OCI-M1 (cell line): ENCODE measurements around the gene SLC4A5.
"Not testable (repeated sequence)": the region's sequence is repeated elsewhere in the genome, so short reads cannot be mapped to it uniquely, and the experiment has no call there.

Source experiments
- DNase-seq: peaks from one replicate; lab custom pipeline; 2025; lab: John Stamatoyannopoulos, UW

The SLC4A5 gene

DNA sequence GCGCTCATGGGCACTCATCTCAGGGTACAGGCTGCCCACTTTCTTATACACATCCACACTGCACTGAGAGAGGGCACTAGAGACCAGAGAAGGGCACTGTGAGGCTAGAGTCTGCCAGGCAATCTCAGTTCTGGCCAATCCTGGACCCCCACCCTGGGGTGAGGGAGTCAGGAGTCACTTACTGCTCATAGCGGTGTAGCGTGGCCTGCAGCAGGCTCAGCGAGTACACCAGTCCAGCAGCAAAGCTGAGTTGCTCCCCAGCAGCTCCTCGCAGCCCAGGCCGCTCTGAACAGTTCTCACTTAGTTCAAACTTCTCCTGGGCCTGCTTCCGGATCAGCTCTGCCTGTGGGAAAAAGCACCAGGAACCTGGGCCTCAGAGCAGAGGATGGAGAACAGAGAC is 24.6 kb upstream of the SLC4A5 start:
- DNase-seq = no peak

DNA sequence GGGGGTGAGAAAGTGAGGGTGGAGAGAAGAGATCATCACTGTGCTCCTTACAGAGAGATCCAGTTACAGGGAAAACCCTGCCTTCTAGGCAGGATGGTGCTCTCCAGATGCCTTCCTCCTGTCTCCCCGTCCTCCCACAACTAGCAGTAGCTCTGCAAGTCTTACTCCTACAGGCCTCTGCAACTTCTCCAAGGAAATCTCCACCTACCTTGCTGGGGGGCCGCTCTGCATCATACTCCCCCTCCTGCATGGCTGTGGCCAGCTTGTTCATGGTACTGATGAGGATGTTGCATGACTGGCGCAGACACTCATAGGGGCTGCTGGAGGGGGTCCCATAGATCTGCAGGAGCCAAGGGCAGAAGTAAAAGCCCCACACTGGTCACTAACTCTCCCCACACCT is 22.8 kb upstream of the SLC4A5 start:
- no peak for DNase-seq

DNA sequence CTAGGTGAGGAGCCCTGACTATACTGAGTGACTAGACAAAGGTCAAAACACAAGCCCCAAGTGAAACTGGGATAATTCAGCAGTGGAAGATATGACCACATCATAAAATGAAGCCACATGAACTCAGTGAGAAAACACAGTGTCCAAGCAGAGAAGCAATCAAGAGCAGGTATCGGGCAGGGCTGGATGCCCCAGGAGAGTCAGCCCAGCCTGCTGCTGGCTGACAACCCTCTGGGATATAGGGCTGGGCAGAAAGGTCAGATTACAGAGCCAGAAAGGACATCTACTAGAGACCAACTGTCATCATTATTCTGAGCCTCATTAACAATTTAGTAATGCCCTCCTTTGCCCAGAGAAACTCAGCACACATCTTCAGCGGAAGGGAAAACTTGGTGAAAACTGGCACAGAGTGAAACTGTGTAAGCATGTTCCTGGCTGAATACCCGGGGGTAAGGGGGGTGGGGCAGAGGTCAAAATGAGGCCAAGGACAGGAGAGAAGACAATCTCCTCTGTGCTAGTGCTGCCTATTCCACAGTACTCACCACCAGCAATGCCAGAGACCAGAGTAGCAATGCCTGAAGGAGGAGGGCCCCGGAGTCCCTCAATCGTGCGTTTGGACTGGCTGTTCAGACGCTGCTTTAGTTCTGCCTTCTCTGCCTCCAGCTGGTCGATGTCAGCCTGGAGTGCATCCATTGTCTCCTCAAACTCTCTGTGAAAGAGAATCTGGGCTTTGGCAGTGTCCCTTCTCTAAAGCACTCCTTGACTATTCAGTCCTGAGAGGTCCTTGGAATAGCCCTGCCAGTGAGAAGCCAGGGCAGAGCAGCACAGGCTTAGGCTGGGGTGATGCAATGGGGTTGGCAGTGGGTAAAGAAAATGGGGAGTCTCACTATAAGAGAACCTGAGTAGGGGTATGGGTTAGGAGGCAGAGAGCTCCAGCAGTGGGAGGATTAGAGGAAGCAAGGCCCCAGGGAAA is 21.6 kb upstream of the SLC4A5 start:
- no peak for DNase-seq

DNA sequence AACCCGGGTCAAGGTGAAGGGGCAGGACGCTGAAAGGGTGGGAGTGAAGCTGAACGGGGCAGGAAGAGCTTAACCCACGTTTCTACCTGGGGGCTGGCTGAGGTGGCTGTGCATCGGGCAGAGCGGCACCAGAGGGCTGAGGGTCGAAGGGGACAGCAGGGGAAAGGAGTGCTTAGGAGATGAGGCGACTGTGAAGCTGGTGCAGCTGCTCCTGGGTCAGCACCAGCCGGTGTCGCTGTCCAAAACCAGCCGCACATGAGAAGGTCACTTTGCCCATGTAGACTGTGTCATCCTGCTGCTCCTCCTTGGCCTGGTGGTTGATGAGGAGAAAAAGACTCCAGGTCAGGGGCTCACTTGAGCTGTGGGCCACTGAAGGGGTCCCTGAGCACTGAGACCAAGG is 18.1 kb upstream of the SLC4A5 start:
- no peak for DNase-seq

DNA sequence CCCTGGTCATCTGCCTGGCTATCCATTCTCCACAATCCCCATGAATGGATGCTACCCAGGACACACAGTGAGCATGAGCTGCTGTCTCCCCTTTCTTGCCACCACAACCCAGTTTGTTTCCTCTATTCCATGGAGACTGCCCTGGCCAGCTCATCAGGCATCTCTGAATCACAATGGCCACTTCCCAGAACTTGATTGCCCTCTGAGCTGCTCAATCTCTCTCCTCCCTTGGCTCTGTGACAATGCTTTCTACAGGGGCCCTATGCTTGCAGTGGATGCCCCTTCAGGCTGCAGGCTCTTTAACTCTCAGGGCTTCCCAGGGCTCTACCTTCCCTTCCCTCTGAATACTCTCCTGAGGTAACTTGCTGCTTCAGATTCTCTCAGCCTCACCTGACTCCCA is 14.4 kb upstream of the SLC4A5 start:
- no peak for DNase-seq

DNA sequence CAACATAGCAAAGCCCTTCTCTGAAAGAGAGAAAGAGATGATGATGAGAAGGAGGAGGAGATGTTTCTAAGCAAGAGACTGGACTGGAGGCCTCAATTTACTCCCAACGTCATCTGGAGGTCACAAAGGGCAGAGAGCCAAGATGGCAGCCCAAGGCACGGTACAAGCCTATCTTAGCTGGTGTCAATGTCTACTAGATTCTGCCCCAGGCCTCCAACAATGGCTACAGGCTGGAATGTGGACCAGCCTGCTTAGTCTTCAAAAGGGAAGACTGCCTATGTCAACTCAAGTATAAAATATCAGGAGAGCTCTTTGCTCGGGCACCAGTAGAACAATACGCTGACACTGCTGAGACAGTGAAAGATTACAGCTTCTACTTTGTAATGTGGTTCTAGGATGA is 6.7 kb upstream of the SLC4A5 start:
- DNase-seq = no peak

DNA sequence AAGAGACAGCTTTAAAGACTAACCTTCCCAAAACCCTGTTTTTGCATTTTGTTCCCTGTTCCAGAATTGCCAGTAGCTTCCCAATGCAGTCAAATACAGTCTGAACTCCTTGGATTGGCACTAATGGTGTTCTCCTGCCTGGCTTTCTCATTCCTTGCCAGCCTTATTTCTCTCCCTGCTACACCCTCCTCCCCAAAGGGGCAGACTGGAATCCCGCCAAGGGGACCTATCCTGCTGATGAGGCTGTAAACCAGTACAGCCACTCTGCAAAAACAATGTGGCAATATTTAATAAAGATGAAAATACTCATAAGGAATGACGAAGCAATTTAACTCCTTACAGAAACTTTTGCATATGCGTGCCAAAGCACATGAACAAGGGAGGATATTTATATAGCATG is 4.5 kb upstream of the SLC4A5 start:
- no peak for DNase-seq

DNA sequence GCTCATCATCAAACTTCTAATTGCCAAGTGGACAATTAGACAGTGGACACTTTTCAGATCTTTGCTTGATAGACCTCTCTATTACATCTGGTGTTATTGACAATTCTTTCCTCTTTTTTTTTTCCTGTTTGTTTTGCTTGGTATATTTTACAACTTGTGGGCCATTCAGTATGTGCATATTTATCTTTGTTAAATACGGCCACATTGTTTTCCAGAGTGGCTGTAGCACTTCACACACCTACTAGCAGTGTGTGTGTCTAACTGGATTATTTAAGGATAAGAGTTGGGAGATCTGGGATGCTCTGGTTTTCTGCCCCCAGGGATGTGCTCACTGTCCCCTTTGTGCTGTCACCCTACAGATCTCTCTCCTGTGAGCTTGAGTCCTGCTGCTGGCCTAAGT is 4.1 kb upstream of the SLC4A5 start:
- DNase-seq = no peak

DNA sequence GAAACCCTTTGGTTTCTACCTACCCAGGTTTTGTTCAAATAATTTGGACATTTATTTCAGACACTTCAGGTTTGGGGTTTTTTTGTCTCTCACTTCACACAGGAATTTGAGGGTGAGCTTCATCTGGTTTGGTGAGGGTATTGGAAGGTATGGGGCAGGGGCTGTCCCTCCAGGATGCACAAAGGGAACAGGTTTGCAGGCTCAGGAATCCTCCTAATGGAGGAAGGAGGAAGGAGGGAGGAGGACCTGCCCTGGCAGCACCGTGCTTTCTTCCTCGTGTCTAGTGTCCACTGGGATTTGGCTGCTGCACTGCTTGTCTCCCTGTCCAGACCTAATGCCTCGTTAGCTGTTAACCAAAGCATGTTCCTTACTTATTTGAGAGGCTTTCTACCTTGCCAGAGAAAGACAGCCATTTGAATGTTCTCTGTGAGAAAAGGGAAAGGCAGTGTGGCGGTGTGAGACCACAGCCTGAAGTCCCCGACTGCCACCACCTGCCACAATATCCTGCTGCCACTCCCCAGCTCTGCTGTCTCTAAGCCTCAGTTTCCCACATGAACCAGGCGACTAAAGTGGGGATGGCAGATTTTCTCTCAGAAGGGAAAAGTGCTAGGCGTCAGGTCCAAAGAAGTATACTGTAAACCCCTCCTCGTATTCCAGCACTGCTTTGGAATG is 2.2 kb upstream of the SLC4A5 start:
- DNase-seq = no peak

DNA sequence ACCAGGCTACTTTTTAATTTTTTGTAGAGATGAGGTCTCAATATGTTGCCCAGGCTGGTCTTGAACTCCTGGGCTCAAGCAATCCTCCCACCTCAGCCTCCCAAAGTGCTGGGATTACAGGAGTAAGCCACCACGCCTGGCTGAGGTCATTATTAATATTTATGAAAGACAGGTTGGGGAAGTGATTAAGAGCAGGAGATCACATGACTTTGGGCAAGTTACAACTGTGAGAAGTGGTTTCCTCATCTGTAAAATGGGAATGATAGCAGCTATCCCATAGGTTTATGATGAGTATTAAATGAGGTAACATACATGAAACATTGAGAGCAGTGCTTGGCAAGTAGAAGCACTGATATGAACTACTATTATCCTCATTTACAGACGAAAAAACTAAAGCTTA is 7.0 kb downstream of the SLC4A5 start:
- not testable (repeated sequence) for DNase-seq

DNA sequence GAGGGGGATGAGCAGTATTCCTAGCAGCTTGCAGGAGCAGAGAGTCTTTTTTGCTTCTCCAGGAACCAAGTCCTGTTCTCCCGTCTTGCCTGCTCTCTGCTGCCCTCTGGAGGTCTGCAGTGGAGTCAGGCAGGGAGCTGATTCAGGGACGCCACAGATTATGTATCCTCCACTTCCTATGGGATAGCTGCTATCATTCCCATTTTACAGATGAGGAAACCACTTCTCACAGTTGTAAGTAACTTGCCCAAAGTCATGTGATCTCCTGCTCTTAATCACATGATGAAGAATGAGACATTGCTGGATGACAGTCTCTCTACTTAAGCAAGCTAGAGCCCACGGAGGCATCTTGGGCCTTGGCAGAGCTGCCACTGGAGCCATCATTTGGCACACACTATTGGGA is 8.3 kb downstream of the SLC4A5 start:
- DNase-seq = peak; percentile 69

DNA sequence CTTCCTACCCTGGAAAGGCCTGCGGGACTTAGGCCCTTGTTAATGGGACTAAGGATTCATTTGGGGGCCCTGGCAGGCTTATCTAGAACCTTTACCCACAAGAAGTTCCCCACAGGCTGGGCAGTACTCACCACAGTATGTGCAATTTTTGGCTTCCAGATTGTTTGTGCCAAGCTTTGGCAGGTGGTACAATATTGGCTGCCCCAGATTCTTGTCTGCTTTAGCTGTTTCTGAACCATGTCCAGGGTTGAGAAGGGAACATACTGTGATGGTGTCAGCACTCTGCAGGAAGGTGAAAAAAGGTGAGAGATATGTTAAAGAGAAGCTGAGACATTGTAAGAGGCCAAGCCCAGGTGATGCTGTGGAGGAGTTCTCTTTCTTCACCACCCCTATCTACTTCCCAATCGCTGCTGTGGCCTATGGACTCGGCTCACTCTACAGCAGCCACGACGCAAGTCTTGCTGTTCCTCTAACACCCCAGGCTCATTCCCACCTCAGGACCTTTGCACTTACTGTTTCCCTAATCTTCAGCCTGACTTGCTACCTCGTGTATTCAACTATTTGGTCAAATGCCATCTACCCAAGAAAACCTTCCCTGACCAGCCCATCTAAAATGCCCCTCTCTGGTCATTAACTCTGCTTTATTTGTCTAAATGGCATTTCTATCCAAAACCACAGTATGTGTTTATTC is 9.2 kb downstream of the SLC4A5 start:
- no peak for DNase-seq

DNA sequence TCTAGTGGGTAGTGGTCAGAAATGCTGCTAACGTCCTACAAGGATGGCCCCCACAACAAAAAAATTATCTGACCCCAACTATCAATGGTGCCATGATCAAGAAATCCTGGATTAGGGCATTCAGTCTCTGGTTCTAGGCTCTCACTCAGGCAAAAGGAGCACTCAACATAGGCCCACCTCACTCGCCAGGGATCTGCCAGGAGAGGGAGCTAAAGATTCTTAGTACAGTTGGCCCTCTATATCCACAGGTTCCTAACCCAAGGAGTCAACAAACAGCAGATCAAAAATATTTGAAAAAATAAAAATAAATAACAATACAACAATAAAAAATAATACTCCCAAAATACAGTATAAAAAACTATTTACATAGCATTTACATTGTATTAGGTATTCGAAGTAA is 10.0 kb downstream of the SLC4A5 start:
- DNase-seq = peak; percentile 44

DNA sequence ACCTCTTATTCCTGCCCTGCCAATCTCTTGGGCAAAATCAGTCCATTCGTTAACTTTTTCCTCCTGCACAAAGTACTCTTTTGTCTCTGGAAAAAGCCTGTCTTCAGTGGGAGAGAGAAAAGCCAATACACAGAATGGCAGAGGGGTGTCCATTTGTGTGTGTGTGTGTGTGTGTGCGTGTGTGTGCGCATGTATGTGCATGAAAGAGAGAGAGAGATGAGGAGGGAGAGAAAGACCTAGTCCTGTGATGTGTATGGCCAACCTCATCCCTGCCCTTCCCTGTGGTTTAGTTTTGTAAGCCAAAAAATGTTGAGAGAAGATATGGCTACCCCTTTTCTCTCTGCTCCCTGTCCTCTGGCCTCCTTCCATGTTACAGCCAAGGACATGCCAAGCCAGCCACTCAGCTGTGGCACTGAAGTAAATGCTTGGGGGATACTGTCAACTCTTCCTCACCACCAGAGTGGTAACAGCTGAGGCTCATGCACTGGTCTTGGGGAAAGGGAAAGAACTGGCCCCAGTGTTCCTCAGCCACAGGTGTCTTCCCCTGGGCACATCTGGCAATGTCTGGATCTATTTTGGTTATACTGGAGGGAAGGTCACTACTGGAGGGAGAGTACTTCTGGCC is 10.6 kb downstream of the SLC4A5 start:
- DNase-seq = no peak

DNA sequence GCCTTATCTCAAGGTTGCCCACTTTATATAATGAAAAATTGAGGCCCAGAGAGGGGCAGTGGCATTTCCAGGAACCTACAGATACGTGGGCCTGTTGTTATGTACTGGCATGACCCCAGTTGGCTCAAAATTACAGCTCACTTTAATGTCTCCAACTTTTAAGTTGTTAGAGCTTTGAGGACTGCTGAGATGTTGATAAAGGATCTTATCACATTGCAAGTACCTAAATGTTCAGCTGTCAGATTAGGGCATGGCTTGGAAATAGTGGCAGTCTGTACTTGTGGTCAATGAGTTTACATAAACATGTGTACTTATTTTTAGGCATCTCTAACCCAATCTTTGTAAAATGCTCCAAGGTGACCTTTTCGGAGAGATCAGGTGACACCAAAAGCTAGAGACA is 14.6 kb downstream of the SLC4A5 start:
- peak; percentile 13 for DNase-seq

DNA sequence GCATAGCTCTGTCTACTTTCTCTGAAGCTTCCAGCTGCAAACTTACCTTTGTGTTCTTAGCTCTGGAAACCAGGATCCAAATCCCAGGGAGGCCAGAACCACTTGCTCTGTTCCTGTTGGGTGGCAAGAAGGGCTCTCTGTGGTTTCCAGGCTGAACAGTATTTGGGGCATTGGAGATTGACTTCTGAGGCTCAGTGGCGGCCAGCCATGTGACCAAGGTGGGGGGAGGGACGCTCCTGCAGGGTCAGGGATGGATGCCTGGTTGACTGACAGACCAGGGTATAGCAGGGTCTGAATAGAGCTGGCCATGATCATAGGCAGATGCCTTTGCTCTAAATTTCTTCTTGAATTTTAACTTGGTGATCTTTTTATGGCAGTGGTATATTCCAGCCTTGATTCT is 15.1 kb downstream of the SLC4A5 start:
- no peak for DNase-seq

DNA sequence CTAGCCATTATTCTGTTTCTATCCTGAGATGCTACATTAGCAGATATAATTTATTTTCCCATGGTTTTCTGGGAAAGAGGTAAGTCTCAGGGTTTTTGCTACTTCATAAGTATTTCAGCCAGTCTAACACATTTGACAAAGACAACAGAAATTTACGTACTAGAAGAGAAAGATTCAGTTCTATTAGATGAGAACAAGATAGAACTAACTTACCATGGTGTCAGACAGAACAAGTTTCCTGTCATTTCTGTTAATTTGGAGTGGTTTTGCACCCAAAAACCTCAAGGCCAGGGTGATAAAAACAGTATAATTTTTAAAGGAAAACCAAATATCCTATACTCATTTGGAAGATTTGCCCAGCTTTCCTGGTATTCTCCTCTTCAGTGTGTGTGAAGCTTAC is 15.6 kb downstream of the SLC4A5 start:
- no peak for DNase-seq

DNA sequence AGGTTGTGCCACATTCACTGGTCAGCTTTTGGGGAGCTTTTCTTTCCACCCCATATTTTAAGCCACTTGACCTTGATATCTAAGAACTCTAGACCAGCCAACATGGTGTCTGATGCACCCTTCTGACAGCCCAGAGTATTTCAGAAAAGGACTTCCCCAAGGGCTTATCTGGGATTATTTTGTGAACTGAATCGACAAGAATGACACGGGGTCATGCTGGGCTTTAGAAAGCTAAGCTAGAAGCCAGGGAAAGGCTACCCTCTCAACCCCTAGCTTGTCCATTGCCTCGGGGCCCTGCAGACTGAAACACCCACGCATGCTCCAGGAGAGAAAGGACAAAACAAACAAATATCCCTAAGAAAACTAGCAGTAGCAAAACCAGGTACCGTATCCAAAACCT is 16.0 kb downstream of the SLC4A5 start:
- peak; percentile 29 for DNase-seq

DNA sequence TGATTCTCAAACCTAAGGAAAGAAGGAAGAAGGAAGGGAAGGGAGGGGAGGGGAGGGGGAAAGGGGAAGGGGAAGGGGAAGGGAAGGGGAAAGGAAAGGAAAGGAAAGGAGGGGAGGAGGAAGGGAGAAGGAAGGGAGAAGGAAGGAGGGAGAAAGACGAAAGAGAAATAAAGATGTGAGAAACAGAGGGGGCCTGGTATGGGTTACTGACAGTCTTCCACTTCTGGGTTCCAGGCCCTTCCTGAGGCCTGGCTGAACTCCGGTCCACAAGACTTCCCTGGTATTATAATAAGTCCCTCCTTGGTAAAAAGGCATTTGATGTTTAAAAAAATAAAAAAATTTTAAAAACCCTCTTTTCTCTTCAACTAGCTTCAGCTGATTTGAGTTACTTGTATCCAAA is 17.4 kb downstream of the SLC4A5 start:
- DNase-seq = no peak

DNA sequence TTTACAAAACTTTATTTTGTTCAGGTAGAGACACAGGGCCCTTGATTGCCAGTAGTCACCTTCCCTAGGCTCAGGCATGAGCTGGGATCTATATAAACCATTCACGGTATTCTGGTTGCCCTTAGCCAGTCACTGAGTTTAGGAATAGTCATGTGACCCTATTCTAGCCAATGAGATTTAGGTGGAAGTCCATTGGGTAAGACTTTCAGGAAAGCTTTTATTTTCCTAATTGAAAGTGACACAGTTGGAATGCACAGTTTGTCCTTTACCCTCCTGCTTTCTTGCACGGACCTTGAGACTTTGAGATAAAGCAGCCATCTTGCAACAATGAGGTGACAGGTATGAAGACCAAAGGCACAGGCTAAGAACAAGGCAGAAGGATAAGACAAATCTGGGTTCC is 21.5 kb downstream of the SLC4A5 start:
- no peak for DNase-seq

DNA sequence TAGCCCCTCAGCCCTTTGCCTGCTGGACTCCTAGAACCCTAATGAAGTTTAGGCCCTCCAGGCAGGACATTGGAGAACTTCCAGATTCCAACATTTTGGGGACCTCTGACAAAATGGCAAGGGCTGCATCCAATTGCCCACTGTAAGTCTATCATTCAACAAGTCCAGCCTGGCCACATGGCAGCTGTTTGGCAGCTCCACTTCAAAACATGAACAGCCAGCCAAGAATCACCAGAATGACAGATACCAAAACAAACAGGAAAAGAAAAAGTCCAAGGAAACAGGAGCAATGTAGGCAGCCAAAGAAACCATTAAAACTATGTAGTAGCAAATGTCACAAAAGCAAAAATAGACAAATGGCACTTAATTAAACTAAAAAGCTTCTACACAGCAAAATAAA is 25.5 kb downstream of the SLC4A5 start:
- no peak for DNase-seq

DNA sequence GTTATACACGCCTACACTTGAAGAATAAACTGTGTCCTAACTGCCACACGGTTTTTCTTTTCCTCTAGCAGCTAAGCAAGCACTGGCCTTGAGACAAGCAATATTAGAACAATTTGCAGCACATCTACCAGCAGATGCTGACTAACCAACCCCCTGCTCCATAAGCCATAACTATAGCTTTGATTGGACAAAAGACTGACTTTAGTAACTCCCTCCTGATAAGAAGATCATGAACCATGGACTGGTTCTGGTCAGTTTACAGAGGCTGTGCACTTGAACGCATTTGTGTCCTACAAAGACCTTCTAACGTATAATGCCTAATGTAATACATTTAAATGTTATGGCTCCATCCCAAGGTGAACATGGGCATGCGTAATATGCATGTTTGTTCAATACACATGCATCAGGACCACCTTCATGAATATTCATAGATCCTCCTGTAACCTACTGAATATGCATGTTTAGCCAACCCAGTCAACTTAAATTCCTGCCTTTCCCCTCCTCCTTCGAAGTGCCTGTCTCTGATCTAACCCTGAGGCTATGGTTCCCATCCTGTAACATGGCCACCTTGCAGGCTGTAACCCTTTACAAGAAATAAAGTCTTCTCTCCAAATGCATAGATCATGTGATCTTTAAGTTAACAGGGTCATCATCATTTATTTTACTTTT is 26.5 kb downstream of the SLC4A5 start:
- DNase-seq = no peak
